ENCODE results near the gene COX20.

DNA sequence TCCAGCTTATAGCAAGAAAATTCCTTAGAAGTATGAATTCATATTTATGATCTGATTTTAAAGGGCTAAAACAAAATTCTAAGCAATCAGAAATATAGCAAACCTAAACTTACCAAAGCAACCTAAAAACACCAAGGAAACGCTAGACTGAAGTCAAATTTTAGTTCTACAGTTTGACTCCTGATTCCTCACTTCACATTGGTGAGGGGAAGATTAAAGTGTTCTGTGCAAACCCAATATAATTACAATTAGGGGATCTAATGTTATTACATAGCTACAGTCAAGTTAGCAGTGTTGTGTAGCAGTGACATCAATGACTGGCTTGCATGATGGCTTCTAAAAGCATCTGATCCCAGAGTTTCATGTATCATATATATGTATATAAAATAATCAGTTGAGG is 17.2 kb downstream of the COX20 start:
- TF ChIP-seq CTCF (conservative IDR thresholded peaks at IDR 0.05 in 1 of 2, IDR thresholded peaks at IDR 0.05 in 1 of 2; ENCODE audit: low read depth in 1 of 2, low read length in 2 of 2) (no peak), EZH2 (IDR thresholded peaks at IDR 0.05; ENCODE audit: low read length, missing control alignments) (no peak)

Measured in fibroblast of lung (primary cell).